ENCODE results near the gene TIRAP.

The TIRAP gene

GRCh38 chr11:126256216-126256615 lies 26.7 kb upstream of the TIRAP start:
- no peak for DNase-seq (ENCODE audit: extremely low read depth, insufficient read length)
- H3K36me3 ChIP-seq (ENCODE audit: control insufficient read depth, insufficient read depth, low read length), result peaks cover 6% of the 10 kb centered on the region
- no peak for TF ChIP-seq CTCF (IDR thresholded peaks at IDR 0.05; ENCODE audit: insufficient read depth, low read length, poor library complexity, severe bottlenecking)
- no peaks in the 10 kb centered on the region for H3K27me3 ChIP-seq (replicated peaks; ENCODE audit: control insufficient read depth, insufficient read depth, low read length)
- H3K4me3 ChIP-seq (replicated peaks; ENCODE audit: low read depth, low read length), result no peak overlapping the region

GRCh38 chr11:126257144-126257543 lies 25.7 kb upstream of the TIRAP start:
- TF ChIP-seq CTCF (IDR thresholded peaks at IDR 0.05; ENCODE audit: insufficient read depth, low read length, poor library complexity, severe bottlenecking), result no peak
- Histone ChIP-seq H3K4me3 (replicated peaks; ENCODE audit: low read depth, low read length) (no peak overlapping the region), H3K36me3 (ENCODE audit: control insufficient read depth, insufficient read depth, low read length) (peaks cover 8% of the 10 kb centered on the region), H3K27me3 (replicated peaks; ENCODE audit: control insufficient read depth, insufficient read depth, low read length) (no peaks in the 10 kb centered on the region)
- no peak for DNase-seq (ENCODE audit: extremely low read depth, insufficient read length)

- peaks cover 7% of the 10 kb centered on the region for H3K36me3 ChIP-seq (ENCODE audit: control insufficient read depth, insufficient read depth, low read length)
- H3K4me3 ChIP-seq (replicated peaks; ENCODE audit: low read depth, low read length), result no peak overlapping the region
- no peak for DNase-seq (ENCODE audit: extremely low read depth, insufficient read length)
- H3K27me3 ChIP-seq (replicated peaks; ENCODE audit: control insufficient read depth, insufficient read depth, low read length), result no peaks in the 10 kb centered on the region
- TF ChIP-seq CTCF (IDR thresholded peaks at IDR 0.05; ENCODE audit: insufficient read depth, low read length, poor library complexity, severe bottlenecking), result no peak
Observed at GRCh38 chr11:126257764-126258163, 25.1 kb upstream of the TIRAP start.

GRCh38 chr11:126262216-126262615 lies 20.7 kb upstream of the TIRAP start:
- H3K36me3 ChIP-seq (ENCODE audit: control insufficient read depth, insufficient read depth, low read length), result peaks cover 38% of the 10 kb centered on the region
- no peak for DNase-seq (ENCODE audit: extremely low read depth, insufficient read length)
- no peaks in the 10 kb centered on the region for H3K27me3 ChIP-seq (replicated peaks; ENCODE audit: control insufficient read depth, insufficient read depth, low read length)
- no peak overlapping the region for H3K4me3 ChIP-seq (replicated peaks; ENCODE audit: low read depth, low read length)
- TF ChIP-seq CTCF (IDR thresholded peaks at IDR 0.05; ENCODE audit: insufficient read depth, low read length, poor library complexity, severe bottlenecking), result no peak

- no peak for DNase-seq (ENCODE audit: extremely low read depth, insufficient read length)
- no peak for TF ChIP-seq CTCF (IDR thresholded peaks at IDR 0.05; ENCODE audit: insufficient read depth, low read length, poor library complexity, severe bottlenecking)
- no peaks in the 10 kb centered on the region for H3K27me3 ChIP-seq (replicated peaks; ENCODE audit: control insufficient read depth, insufficient read depth, low read length)
- H3K36me3 ChIP-seq (ENCODE audit: control insufficient read depth, insufficient read depth, low read length), result peaks cover 38% of the 10 kb centered on the region
- no peak overlapping the region for H3K4me3 ChIP-seq (replicated peaks; ENCODE audit: low read depth, low read length)
Observed at GRCh38 chr11:126263489-126263888, 19.4 kb upstream of the TIRAP start.

- Histone ChIP-seq H3K4me3 (replicated peaks; ENCODE audit: low read depth, low read length) (no peak overlapping the region), H3K27me3 (replicated peaks; ENCODE audit: control insufficient read depth, insufficient read depth, low read length) (no peaks in the 10 kb centered on the region), H3K36me3 (ENCODE audit: control insufficient read depth, insufficient read depth, low read length) (peaks cover 38% of the 10 kb centered on the region)
- no peak for TF ChIP-seq CTCF (IDR thresholded peaks at IDR 0.05; ENCODE audit: insufficient read depth, low read length, poor library complexity, severe bottlenecking)
- DNase-seq (ENCODE audit: extremely low read depth, insufficient read length), result no peak
Observed at GRCh38 chr11:126265811-126266210, 17.1 kb upstream of the TIRAP start.
